HG02973 (cell line): ENCODE data around the gene TLCD2.
"Not testable (repeated sequence)": the region's sequence is repeated elsewhere in the genome, so short reads cannot be mapped to it uniquely, and the experiment has no call there.

ENCODE experiments used
- ATAC-seq: cut with Tn5 transposase; IDR thresholded peaks from one replicate; pipeline ENCODE4 v1.9.1; 2021; ENCODE audit warnings: moderate library complexity; ENCODE audit not compliant: unreplicated experiment

The TLCD2 gene

GRCh38 chr17:1718362-1719165, 8.4 kb upstream of the TLCD2 start:
- no peak for ATAC-seq

DNA sequence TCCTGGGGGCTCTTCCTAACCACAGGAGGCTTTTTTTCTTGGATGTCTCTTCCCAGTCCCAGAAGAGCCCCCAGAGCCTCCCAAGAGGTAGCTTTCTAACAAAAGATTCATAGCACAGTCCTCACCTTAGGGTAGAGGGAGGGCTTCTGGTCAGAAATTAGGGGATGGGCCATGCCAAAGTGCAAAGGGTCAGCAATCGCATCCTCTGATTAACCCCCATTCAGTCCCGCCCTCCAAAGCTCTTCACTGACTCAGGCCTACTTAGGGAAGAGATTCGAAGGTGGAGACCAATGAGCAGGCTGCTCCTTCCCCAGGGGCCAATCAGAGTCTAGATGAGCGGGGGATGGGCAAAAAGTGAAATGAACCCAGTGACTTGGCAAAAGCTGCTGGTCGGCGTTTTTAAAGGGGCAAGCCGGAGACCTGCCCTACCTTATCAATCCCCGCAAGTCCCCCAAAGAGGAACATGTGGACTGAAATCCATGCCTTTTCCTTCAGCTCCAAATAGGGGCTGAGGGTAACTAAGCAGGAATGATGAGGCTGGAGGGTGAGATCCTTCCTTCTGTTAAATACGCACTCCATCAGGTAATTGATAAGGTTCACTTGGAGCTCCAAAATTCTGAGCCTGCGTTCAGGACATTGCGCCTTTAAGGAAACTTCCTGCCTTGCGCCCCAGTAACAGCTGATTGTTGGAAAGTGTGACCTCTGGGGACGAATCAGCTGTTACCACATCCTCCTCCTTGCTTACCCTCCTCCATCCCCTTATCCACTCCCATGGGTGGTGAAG, 6.9 kb upstream of the TLCD2 start:
- ATAC-seq: peak; percentile 35

DNA sequence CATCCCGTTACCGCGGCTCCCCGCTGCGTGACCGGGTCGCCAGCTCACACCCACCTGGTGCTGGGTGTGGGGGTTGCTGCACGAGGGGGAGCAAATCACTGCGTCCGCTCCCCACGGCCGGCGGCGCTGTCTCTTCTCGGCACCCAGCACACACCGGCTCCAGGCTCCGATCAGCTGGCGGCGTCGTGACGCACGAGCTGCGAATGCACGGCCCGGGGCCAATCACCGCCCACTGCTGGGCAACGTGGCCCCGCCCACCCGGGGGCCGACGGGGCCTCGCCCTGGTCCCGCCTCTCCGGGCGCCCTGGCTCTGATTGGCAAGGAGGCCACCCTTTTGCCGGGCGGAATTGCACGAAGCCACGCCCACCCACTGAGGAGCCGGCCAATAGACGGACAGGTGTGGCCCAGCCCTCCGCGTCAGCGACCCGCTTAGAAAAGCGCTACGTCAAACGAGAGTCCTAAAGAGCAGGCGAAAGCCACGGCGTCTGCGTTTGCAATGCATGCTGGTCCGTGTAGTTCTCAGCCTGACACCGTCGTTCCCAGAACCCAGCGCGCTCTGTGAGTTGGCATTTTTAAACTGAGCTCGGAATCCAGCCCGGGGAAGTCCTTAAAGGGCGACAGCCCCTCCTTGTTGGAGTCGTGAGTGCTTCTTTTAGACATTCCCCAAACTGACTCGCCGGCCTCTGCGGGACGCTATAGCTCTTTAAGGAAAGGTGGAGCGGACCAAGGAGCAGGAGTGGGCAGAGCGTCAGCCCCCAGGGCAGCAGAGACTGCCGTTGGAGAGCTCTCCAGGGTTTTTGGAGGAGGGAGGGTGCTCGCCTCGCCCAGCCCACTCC, 6.1 kb upstream of the TLCD2 start:
- ATAC-seq: peak; percentile 65

GRCh38 chr17:1715803-1716075, 5.6 kb upstream of the TLCD2 start:
- no peak for ATAC-seq

GRCh38 chr17:1714980-1715802, 5.0 kb upstream of the TLCD2 start:
- ATAC-seq: no peak

DNA sequence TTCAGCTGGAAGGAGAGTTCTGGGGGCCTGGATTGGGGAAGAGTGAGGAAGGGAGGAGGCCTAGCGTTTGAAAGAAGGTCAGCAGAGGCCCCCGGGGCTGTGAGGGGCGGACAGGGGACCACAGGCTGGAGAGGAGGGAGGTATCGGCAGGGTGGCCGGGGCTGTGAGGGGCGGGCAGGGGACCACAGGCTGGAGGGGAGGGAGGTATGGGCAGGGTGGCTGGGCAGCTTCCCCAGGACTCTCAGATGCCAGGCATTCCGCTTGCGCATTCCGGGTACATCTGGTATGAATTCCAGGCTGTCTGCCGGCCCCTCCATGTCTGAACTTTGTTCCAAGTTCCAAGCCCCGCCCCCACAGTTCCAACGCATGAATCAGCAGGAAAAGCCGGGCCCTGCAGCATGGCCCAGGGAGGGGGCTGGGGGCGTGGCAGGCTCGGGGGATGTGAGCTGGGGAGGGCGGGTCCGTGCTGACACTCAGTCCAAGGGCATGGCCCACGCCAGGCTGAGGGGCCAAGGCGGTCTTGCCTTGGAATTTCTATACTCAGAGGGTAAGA, 4.3 kb upstream of the TLCD2 start:
- ATAC-seq: no peak

- ATAC-seq: no peak
These were observed 3.8 kb upstream of the TLCD2 start for GRCh38 chr17:1713878-1714426.

DNA sequence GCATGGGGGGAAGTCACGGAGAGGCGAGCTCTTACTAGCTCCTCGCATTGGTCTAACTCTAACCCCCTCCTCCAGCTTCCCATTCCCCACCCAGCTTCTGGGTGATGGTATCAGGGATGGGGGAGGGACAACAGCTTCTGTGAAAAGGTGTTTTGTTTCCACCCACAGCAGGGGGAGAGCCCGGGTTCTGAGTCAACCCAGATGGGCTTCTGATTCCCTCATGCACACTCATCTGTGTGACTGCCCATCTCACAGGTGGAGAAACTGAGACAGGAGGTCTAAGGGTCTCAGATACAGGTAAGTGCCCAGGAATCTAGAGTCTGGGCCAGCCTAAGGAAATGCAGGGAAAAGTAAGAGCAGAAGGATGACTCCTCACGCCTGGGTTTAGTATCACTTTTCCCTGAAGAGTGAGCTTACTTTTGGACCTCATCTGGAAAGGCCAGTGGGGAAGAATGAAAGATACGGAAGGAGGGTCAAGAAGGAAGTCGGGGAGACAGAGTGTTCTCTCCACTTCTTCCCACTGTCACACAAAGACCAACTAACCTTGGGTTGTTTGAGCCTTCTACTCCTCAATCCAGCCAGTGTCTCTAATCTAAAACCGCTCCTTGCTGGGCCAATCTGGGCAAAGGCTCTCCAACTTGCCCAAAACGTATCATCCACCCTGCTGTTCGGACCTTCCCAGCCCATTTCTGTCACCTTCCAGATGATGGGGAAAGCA, 3.1 kb upstream of the TLCD2 start:
- ATAC-seq: no peak

DNA sequence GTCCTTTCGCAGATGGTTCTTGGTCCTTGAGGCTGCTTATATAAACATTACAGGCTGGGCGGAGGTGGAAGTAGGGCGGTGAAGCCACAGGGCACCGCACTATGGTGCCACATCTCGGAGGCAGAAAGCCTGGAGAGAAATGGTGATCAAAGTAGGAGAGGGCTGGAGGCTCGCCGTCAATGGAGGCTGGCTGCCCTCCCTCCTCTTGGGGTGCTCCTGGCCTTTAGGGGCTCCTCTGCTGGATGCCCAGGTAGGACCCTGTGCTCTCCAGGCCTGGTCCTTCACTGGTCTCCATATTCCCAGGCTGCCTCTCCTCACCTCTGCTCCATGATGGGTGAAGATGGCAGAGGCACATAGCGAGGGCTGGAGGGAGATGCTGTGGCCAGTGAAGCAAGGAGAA, 2.1 kb upstream of the TLCD2 start:
- no peak for ATAC-seq

DNA sequence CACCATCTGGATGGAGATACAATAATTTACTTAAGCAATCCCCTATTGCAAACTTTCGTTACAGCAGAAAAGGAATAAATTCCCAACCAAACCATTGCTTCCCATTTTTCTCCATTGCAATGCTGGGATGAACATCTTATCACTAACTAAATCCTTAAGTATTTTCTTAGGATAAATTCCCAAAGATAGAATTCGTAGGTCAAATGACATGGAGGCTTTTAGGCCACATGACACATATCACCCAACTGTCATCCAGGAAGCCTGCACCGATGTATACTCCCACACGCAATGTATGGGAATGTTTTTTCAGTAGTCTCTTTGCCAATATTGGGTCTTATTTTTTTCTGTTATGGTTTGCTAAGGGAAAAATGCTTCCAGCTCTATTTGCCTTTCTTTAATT, 1.6 kb upstream of the TLCD2 start:
- no peak for ATAC-seq

GRCh38 chr17:1710807-1711553, 803 bp upstream of the TLCD2 start:
- no peak for ATAC-seq

DNA sequence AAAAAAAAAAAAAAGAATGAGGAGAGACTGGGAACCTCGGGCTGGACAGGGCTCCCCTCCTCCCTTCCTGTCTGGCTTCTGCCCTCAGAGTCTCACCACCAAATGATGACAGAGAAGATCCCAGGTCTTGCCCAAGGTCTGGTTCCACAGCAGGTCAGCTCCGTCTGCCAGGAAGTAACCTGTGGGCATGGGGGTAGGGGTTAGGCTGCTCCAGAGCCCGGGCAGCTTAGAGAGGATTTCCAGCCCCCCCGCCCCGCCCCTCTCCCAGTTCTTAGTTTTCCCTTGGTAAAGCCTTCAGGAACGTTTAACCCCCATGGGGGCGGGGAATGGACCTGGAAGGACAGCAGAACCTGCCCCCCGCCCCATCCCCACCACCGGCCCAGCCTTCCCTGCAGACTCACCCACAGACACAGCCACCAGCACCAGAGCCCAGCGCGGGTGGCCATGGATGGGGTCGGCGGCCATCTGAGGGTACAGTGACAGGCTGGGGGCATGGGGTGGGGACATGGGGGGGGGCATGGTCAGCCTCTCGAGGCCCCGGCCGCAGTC, 700 bp downstream of the TLCD2 start:
- no peak for ATAC-seq

GRCh38 chr17:1708791-1709346, 1.3 kb downstream of the TLCD2 start:
- not testable (repeated sequence) for ATAC-seq

DNA sequence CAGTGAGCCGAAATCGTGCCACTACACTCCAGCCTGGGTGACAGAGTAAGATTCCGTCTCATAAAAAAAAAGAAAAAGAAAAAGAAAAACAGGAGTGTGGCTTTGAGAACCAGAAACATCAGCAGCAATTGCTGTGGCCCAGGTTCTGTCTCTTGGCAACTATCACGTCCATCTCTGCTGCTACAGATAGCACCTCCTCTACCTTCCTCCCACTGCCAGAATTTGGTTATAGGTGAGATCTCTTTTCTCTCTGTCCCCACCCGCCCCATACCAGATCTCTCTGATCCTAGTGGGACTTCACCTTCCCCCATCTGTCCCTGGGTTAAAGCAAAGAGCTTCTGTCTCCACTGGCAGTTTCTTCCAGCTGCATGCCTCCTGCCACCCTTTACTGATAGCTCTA, 3.1 kb downstream of the TLCD2 start:
- no peak for ATAC-seq

DNA sequence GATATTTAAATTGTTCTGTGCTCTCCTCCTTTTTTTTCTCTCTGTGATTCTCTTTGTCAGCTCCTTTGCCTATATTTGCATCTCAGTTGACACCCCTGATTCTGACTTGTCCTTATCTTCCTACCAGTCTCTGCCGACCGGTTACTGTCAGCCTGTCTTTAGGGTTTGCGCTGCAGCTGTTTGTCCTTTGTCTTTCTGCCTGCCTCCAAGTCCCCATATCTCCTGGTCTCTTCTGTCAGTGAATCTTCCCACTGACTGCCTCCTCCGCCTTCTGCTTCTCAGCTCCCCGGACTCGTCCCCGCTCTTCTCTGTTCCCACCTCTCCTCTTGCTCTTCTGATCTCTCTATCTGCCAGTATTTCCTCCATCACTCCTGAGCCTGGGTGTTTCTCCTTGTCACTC, 5.2 kb downstream of the TLCD2 start:
- ATAC-seq: no peak

GRCh38 chr17:1703063-1703462, 7.1 kb downstream of the TLCD2 start:
- no peak for ATAC-seq

DNA sequence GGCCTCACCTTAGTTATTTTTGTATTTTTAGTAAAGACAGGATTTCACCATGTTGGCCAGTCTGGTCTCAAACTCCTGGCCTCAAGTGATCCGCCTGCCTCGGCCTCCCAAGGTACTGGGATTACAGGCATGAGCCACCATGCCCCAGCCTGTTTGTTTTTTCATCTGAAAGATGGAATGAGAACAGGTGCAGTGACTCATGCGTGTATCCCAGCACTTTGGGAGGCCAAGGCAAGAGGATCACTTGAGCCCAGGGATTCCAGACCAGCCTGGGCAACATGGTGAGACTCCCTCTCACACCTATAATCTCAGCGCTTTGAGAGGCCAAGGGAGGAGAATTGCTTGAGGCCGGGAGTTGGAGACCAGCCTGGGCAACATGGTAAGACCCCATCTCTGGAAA, 10.3 kb downstream of the TLCD2 start:
- not testable (repeated sequence) for ATAC-seq

DNA sequence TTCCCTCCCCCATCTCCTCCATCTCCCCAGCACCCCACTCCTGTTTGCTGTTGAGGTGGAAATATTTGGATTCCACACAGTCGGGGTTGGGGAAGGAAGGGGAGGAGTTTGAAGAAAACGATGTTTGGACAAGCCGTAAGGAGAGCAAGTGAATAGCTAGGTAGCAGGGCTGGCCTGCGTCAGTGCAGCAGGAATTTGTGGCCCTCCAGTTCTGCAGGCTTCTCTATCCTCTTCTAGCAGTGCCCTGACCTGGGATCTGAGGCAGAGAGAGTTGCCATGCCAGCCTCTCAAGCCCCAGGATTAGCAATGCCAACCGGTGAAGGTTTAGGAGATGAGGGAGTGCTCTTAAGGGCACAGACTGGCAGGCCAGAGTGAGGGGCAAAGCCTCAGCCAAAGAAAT, 12.5 kb downstream of the TLCD2 start:
- ATAC-seq: no peak
